ENCODE measurements around the gene DUSP15.

DUSP15 gene

GRCh38 chr20:31894980-31895675 is 24.8 kb upstream of the DUSP15 start:
- TF ChIP-seq, protein P1, sequence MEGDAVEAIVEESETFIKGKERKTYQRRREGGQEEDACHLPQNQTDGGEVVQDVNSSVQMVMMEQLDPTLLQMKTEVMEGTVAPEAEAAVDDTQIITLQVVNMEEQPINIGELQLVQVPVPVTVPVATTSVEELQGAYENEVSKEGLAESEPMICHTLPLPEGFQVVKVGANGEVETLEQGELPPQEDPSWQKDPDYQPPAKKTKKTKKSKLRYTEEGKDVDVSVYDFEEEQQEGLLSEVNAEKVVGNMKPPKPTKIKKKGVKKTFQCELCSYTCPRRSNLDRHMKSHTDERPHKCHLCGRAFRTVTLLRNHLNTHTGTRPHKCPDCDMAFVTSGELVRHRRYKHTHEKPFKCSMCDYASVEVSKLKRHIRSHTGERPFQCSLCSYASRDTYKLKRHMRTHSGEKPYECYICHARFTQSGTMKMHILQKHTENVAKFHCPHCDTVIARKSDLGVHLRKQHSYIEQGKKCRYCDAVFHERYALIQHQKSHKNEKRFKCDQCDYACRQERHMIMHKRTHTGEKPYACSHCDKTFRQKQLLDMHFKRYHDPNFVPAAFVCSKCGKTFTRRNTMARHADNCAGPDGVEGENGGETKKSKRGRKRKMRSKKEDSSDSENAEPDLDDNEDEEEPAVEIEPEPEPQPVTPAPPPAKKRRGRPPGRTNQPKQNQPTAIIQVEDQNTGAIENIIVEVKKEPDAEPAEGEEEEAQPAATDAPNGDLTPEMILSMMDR (IDR thresholded peaks at IDR 0.05; ENCODE audit: insufficient read depth, low read depth, low read length, missing control alignments) = no peak
- peak; percentile 88 for DNase-seq (ENCODE audit: low read depth)
- no peak overlapping the region for H3K4me3 ChIP-seq (ENCODE audit: low read depth, low read length)

DNA sequence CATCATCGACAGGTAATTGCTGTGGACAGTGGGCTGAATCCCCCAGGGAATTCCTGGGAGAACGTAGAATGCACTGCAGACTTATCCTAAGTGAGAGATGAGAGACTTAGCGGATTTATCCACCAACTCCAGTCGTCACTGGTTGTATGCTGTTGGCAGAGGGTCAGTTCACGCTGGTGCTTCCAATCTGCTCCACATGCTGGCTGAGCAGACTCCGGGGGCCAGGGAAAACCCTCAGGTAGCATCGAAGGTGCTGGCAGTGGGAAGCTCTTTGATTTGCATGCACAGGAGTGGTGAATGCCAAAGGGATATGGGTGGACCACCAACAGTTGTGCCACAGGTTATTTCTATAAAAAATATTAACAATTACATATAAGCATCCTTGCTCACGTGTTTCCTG is 20.3 kb upstream of the DUSP15 start:
- TF ChIP-seq, protein P1 (IDR thresholded peaks at IDR 0.05; ENCODE audit: insufficient read depth, low read depth, low read length, missing control alignments) = no peak
- H3K4me3 ChIP-seq (ENCODE audit: low read depth, low read length) = no peak overlapping the region
- DNase-seq (ENCODE audit: low read depth) = no peak

GRCh38 chr20:31883829-31884228 is 13.5 kb upstream of the DUSP15 start:
- DNase-seq (ENCODE audit: low read depth) = no peak
- TF ChIP-seq, protein P1 (IDR thresholded peaks at IDR 0.05; ENCODE audit: insufficient read depth, low read depth, low read length, missing control alignments) = no peak
- no peak overlapping the region for H3K4me3 ChIP-seq (ENCODE audit: low read depth, low read length)

DNA sequence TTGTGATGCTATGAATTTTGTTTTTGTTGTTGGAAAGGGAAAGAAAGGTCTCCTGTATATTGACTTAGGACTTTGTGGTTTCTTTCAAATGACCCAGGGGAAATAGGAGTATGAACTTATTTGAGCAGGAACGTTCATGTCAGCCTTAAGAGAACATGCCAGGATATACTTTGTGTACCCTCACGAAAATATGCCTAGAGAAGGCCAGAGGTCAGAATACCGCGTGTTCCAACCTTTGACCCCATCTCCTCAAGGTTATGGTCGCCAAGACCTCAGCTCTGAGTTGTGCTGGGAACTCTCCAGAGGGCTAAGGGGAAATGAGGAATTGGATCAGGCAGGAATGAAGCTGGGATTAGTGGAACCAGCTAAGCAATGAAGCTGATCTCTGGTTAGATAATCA is 11.6 kb upstream of the DUSP15 start:
- TF ChIP-seq, protein P1 (IDR thresholded peaks at IDR 0.05; ENCODE audit: insufficient read depth, low read depth, low read length, missing control alignments) = no peak
- DNase-seq (ENCODE audit: low read depth) = no peak
- H3K4me3 ChIP-seq (ENCODE audit: low read depth, low read length) = no peak overlapping the region

DNA sequence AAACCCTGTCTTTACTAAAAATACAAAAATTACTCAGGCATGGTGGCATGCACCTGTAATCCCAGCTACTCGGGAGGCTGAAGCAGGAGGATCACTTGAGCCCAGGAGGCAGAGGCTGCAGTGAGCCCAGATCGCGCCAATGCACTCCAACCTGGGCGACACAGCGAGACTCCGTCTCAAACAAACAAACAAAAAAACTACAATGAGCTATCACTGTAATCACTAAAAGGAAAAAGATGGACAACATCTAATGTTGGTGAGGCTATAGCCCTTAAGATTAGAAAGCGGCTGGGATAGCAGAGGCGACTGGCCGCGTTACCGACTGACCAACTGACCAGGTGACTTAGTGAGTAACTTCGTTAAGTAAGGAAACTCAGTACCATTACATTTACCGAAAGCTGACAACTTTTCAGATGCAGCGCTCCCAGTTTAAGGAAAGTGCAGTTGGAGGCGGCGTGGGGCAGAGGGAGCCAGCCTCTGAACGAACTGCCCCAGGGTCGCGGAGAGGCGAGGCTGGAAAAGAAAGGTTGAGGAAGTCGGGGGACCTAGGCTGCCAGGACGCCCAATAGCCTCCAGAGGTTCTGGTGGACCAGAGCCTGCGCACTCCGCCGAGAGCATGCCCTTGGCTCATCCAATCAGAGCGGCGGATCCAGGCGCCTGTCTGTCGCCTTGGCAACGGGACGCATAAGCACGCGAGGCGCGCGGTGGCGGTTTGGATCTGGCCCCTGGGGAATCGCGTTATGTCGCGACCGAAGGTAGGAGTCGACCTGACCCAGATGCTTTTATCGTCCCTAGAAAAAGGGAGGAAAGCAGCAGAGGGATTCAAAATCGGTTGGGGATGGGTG is 9.0 kb upstream of the DUSP15 start:
- DNase-seq (ENCODE audit: low read depth) = peak; percentile 95
- H3K4me3 ChIP-seq (ENCODE audit: low read depth, low read length) = peak overlapping the region; percentile 69
- TF ChIP-seq, protein P1 (IDR thresholded peaks at IDR 0.05; ENCODE audit: insufficient read depth, low read depth, low read length, missing control alignments) = no peak

- DNase-seq (ENCODE audit: low read depth) = no peak
- TF ChIP-seq, protein P1 (IDR thresholded peaks at IDR 0.05; ENCODE audit: insufficient read depth, low read depth, low read length, missing control alignments) = no peak
Measured at GRCh38 chr20:31877684-31878083, 7.4 kb upstream of the DUSP15 start.

More at GRCh38 chr20:31877684-31878083, 7.4 kb upstream of the DUSP15 start:
- no peak overlapping the region for H3K4me3 ChIP-seq (ENCODE audit: low read depth, low read length)

All from GM12865 (cell line).